Gastrocnemius medialis (tissue), 4 donors: Measurements from ENCODE around the gene KANSL1.

Experiments used
- POLR2A ChIP-seq, 2 donors: fragments of 450-650 bp; IDR thresholded peaks; one replicate each; pipeline ENCODE4 v1.6.1; 2017; ENCODE audit warnings: antibody characterized with exemption in 2 of 2, mild to moderate bottlenecking in 2 of 2, moderate library complexity in 2 of 2
- TF ChIP-seq, protein P1 (sequence below), 5 experiments: fragments of 450-650 bp in 3 of 5; fragments of 200-600 bp in 2 of 5; sonication (generic) in 2 of 5; IDR thresholded peaks in 4 of 5; conservative IDR thresholded peaks in 1 of 5; 1 replicate in 4 of 5; 2 replicates in 1 of 5; pipeline ENCODE4 v1.5.1; 2016 to 2019; ENCODE audit warnings: antibody characterized with exemption in 5 of 5, mild to moderate bottlenecking in 3 of 5, moderate library complexity in 3 of 5

DNA sequence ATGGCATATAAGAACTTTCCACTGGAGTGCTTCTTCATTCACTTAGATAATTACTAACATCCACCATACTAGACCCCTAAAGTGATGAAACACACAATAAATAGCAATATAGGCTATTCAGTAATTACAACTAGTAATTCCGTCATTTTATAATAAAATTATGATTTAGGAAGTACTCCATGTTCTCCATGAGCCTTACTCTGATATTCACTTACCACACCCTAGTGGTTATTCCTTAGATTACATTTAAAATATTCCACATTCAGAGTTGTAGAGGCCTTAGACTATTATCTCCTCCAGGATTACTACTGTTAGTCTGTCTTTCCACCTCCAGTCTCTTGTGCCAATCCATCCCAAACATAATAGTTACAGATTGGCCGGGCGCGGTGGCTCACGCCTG, 131.8 kb downstream of the KANSL1 start:
- TF ChIP-seq, protein P1, sequence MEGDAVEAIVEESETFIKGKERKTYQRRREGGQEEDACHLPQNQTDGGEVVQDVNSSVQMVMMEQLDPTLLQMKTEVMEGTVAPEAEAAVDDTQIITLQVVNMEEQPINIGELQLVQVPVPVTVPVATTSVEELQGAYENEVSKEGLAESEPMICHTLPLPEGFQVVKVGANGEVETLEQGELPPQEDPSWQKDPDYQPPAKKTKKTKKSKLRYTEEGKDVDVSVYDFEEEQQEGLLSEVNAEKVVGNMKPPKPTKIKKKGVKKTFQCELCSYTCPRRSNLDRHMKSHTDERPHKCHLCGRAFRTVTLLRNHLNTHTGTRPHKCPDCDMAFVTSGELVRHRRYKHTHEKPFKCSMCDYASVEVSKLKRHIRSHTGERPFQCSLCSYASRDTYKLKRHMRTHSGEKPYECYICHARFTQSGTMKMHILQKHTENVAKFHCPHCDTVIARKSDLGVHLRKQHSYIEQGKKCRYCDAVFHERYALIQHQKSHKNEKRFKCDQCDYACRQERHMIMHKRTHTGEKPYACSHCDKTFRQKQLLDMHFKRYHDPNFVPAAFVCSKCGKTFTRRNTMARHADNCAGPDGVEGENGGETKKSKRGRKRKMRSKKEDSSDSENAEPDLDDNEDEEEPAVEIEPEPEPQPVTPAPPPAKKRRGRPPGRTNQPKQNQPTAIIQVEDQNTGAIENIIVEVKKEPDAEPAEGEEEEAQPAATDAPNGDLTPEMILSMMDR (IDR thresholded peaks at IDR 0.05 in 4 of 5, conservative IDR thresholded peaks at IDR 0.05 in 1 of 5) = peak in 1 of 5 experiments; percentile 31
- no peak for TF ChIP-seq POLR2A (IDR thresholded peaks at IDR 0.05)
